Measurements from ENCODE around the gene RAET1E. TPM values are rescaled to one million over a fixed set of nuclear protein-coding genes. Genes with fewer than 3 reads are reported as not detected.
"Not testable (repeated sequence)": the region's sequence is repeated elsewhere in the genome, so short reads cannot be mapped to it uniquely, and the experiment has no call there.

Gene RAET1E
- total RNA-seq, 2 experiments from 2014 or later = not detected

- POLR2A ChIA-PET = no interaction called here
- DNase-seq = no peak
- Mint-ChIP-seq H3K4me3 (no peak overlapping the region), H3K27me3 (peaks cover 80% of the 10 kb centered on the region), H3K4me1 (peaks cover 24% of the 10 kb centered on the region), H3K36me3 (ENCODE audit: low read depth) (no peaks in the 10 kb centered on the region), H3K9me3 (no peaks in the 10 kb centered on the region), H3K27ac (no peak overlapping the region)
- CTCF ChIA-PET = interaction anchor here (0.6 to 1.3 kb wide), 6 partner anchors 19 to 206 kb away, joined by 3 to 5 read pairs (median 3); partner anchors contain the start of gene LATS1
These were observed 26.5 kb upstream of the RAET1E start for GRCh38 chr6:149924206-149924932.

GRCh38 chr6:149923327-149923986 lies 25.5 kb upstream of the RAET1E start:
- POLR2A ChIA-PET = no interaction called here
- Mint-ChIP-seq H3K9me3 (no peaks in the 10 kb centered on the region), H3K36me3 (ENCODE audit: low read depth) (no peaks in the 10 kb centered on the region), H3K27me3 (peaks cover 71% of the 10 kb centered on the region), H3K27ac (no peak overlapping the region), H3K4me3 (peak overlapping the region; percentile 71), H3K4me1 (peaks cover 24% of the 10 kb centered on the region)
- CTCF ChIA-PET = interaction anchor here (0.6 to 0.9 kb wide), 2 partner anchors 72 to 83 kb away, joined by 3 to 5 read pairs; no protein-coding TSS in a partner anchor
- no peak for DNase-seq

- H3K4me3 Mint-ChIP-seq = peak within 1 kb of the TSS; percentile 71
- peaks cover 64% of the 10 kb centered on the region for H3K27me3 Mint-ChIP-seq
- no peak within 1 kb of the TSS for H3K27ac Mint-ChIP-seq
- DNase-seq = peak; percentile 87
- CTCF ChIA-PET = no interaction called here
- POLR2A ChIA-PET = no interaction called here
- H3K9me3 Mint-ChIP-seq = no peaks in the 10 kb centered on the region
- peaks cover 24% of the 10 kb centered on the region for H3K4me1 Mint-ChIP-seq
- H3K36me3 Mint-ChIP-seq (ENCODE audit: low read depth) = no peaks in the 10 kb centered on the region
These were observed 24.9 kb upstream of the RAET1E start, which contains the start of gene RAET1G for GRCh38 chr6:149922642-149923326. Gene RAET1G (minus strand): TSS chr6:149923121. CDS start chr6:149923010, 111 bp downstream.

GRCh38 chr6:149922091-149922490 lies 24.2 kb upstream of the RAET1E start:
- H3K36me3 Mint-ChIP-seq (ENCODE audit: low read depth); H3K9me3 Mint-ChIP-seq; POLR2A ChIA-PET; H3K27ac Mint-ChIP-seq; DNase-seq: not testable (repeated sequence)
- Mint-ChIP-seq H3K4me1 (peaks cover 21% of the 10 kb centered on the region), H3K4me3 (peak overlapping the region; percentile 20), H3K27me3 (peaks cover 58% of the 10 kb centered on the region)
- CTCF ChIA-PET = interaction anchor here (1.7 kb wide), 1 partner anchor 94 kb away, joined by 5 read pairs; no protein-coding TSS in a partner anchor

GRCh38 chr6:149921361-149921760 lies 23.4 kb upstream of the RAET1E start:
- ChIA-PET CTCF (interaction anchor here (1.6 to 1.7 kb wide), 2 partner anchors 9 to 95 kb away, joined by 3 to 5 read pairs; no protein-coding TSS in a partner anchor), POLR2A (no interaction called here)
- no peak overlapping the region for H3K27ac Mint-ChIP-seq
- no peak for DNase-seq
- H3K36me3 Mint-ChIP-seq (ENCODE audit: low read depth) = no peaks in the 10 kb centered on the region
- peaks cover 21% of the 10 kb centered on the region for H3K4me1 Mint-ChIP-seq
- no peaks in the 10 kb centered on the region for H3K9me3 Mint-ChIP-seq
- no peak overlapping the region for H3K4me3 Mint-ChIP-seq
- peaks cover 54% of the 10 kb centered on the region for H3K27me3 Mint-ChIP-seq

GRCh38 chr6:149919834-149920225 lies 21.9 kb upstream of the RAET1E start:
- Mint-ChIP-seq H3K9me3 (no peaks in the 10 kb centered on the region), H3K4me1 (peaks cover 15% of the 10 kb centered on the region), H3K27ac (no peak overlapping the region), H3K36me3 (ENCODE audit: low read depth) (no peaks in the 10 kb centered on the region), H3K27me3 (peaks cover 43% of the 10 kb centered on the region), H3K4me3 (no peak overlapping the region)
- DNase-seq = no peak
- POLR2A ChIA-PET = no interaction called here
- CTCF ChIA-PET = interaction anchor here (1.6 kb wide), 1 partner anchor 8 kb away, joined by 3 read pairs; no protein-coding TSS in a partner anchor

- POLR2A ChIA-PET; H3K9me3 Mint-ChIP-seq; CTCF ChIA-PET; H3K27ac Mint-ChIP-seq; H3K4me3 Mint-ChIP-seq; H3K36me3 Mint-ChIP-seq (ENCODE audit: low read depth); DNase-seq: not testable (repeated sequence)
- H3K27me3 Mint-ChIP-seq = peaks cover 40% of the 10 kb centered on the region
- H3K4me1 Mint-ChIP-seq = peaks cover 15% of the 10 kb centered on the region
These were observed 21.4 kb upstream of the RAET1E start for GRCh38 chr6:149919126-149919833.

GRCh38 chr6:149918151-149918905 lies 20.4 kb upstream of the RAET1E start:
- H3K27me3 Mint-ChIP-seq = peaks cover 34% of the 10 kb centered on the region
- no peaks in the 10 kb centered on the region for H3K9me3 Mint-ChIP-seq
- H3K4me1 Mint-ChIP-seq = peaks cover 10% of the 10 kb centered on the region
- CTCF ChIA-PET = no interaction called here
- DNase-seq = no peak
- POLR2A ChIA-PET = no interaction called here
- no peak overlapping the region for H3K27ac Mint-ChIP-seq
- no peak overlapping the region for H3K4me3 Mint-ChIP-seq
- no peaks in the 10 kb centered on the region for H3K36me3 Mint-ChIP-seq (ENCODE audit: low read depth)

GRCh38 chr6:149917679-149918078 lies 19.8 kb upstream of the RAET1E start:
- Mint-ChIP-seq H3K4me1 (peaks cover 3% of the 10 kb centered on the region), H3K27ac (no peak overlapping the region), H3K27me3 (peaks cover 28% of the 10 kb centered on the region), H3K4me3 (no peak overlapping the region), H3K36me3 (ENCODE audit: low read depth) (no peaks in the 10 kb centered on the region), H3K9me3 (no peaks in the 10 kb centered on the region)
- ChIA-PET POLR2A (no interaction called here), CTCF (interaction anchor here (0.9 kb wide), 1 partner anchor 899 kb away, joined by 3 read pairs; no protein-coding TSS in a partner anchor)
- DNase-seq = peak; percentile 3

GRCh38 chr6:149915970-149916865 lies 18.3 kb upstream of the RAET1E start:
- CTCF ChIA-PET = interaction anchor here (1.0 kb wide), 1 partner anchor 355 kb away, joined by 5 read pairs; no protein-coding TSS in a partner anchor
- no peak for DNase-seq
- peaks cover 21% of the 10 kb centered on the region for H3K27me3 Mint-ChIP-seq

GRCh38 chr6:149913540-149914240 lies 15.8 kb upstream of the RAET1E start:
- Mint-ChIP-seq H3K36me3 (ENCODE audit: low read depth) (no peaks in the 10 kb centered on the region), H3K9me3 (peaks cover 4% of the 10 kb centered on the region), H3K27me3 (peaks cover 9% of the 10 kb centered on the region), H3K4me1 (no peaks in the 10 kb centered on the region), H3K4me3 (no peak overlapping the region), H3K27ac (no peak overlapping the region)
- ChIA-PET POLR2A (no interaction called here), CTCF (no interaction called here)
- DNase-seq = no peak

More at GRCh38 chr6:149915970-149916865, 18.3 kb upstream of the RAET1E start:
- no peaks in the 10 kb centered on the region for H3K9me3 Mint-ChIP-seq
- H3K36me3 Mint-ChIP-seq (ENCODE audit: low read depth) = no peaks in the 10 kb centered on the region
- no peak overlapping the region for H3K27ac Mint-ChIP-seq
- POLR2A ChIA-PET = no interaction called here
- no peaks in the 10 kb centered on the region for H3K4me1 Mint-ChIP-seq
- no peak overlapping the region for H3K4me3 Mint-ChIP-seq

Data from activated CD4-positive, alpha-beta T cell treated with anti-CD3 and anti-CD28 coated beads, Interleukin-2, amount 10 ng/mL, durations not matched to agents 7 days and 5 days (primary cell).